ENCODE data around the gene GPHA2. TPM values are rescaled to one million over a fixed set of nuclear protein-coding genes. Genes with fewer than 3 reads are reported as not detected.
"Not testable (repeated sequence)": the region's sequence is repeated elsewhere in the genome, so short reads cannot be mapped to it uniquely, and the experiment has no call there.

The GPHA2 gene
- not detected for total RNA-seq

- no peak within 1 kb of the TSS for H3K4me3 ChIP-seq
- intact Hi-C loops (cut with DNase I), result no loop called here
- WGBS, result 51% methylated on average over 12 of the region's 14 CpGs
- no peaks in the 10 kb centered on the region for H3K4me1 ChIP-seq
- H3K27me3 ChIP-seq, result no peaks in the 10 kb centered on the region
- no peak for DNase-seq (ENCODE audit: extremely low spot score)
- H3K9me3 ChIP-seq, result no peaks in the 10 kb centered on the region
- peaks cover 27 to 48% (median 47%) of the 10 kb centered on the region in 4 donors for H3K36me3 ChIP-seq
- no peak within 1 kb of the TSS for H3K27ac ChIP-seq (replicated peaks in 1 of 4)
- TF ChIP-seq POLR2A (IDR thresholded peaks at IDR 0.05; ENCODE audit: low read depth) (no peak), EP300 (IDR thresholded peaks at IDR 0.05) (no peak), CTCF (IDR thresholded peaks at IDR 0.05) (no peak), POLR2AphosphoS5 (IDR thresholded peaks at IDR 0.05) (no peak)
Observed at GRCh38 chr11:64935359-64936081, at the start of gene GPHA2. GPHA2 (minus strand) TSS chr11:64935893; CDS start chr11:64935460, 433 bp downstream.

GRCh38 chr11:64983339-64983738 is 47.6 kb upstream of the GPHA2 start:
- WGBS, result 78% methylated on average over 5 of the region's 5 CpGs
- DNase-seq (ENCODE audit: extremely low spot score); H3K4me1 ChIP-seq; H3K4me3 ChIP-seq; H3K27ac ChIP-seq (replicated peaks in 1 of 4); H3K9me3 ChIP-seq; H3K36me3 ChIP-seq; H3K27me3 ChIP-seq; intact Hi-C loops (cut with DNase I): not testable (repeated sequence)

GRCh38 chr11:64976651-64977050 is 41.0 kb upstream of the GPHA2 start:
- Histone ChIP-seq H3K36me3 (no peaks in the 10 kb centered on the region), H3K4me1 (peaks cover 6 to 10% (median 10%) of the 10 kb centered on the region in 4 donors), H3K9me3 (no peaks in the 10 kb centered on the region), H3K27ac (replicated peaks in 1 of 4) (no peak overlapping the region), H3K4me3 (no peak overlapping the region), H3K27me3 (peaks cover 0 to 7% (median 0%) of the 10 kb centered on the region in 4 donors)
- DNase-seq (ENCODE audit: extremely low spot score), result no peak
- intact Hi-C loops (cut with DNase I), result no loop called here
- no peak for TF ChIP-seq POLR2A (IDR thresholded peaks at IDR 0.05; ENCODE audit: low read depth)
- no peak for TF ChIP-seq CTCF (IDR thresholded peaks at IDR 0.05)
- no peak for TF ChIP-seq EP300 (IDR thresholded peaks at IDR 0.05)
- no peak for TF ChIP-seq POLR2AphosphoS5 (IDR thresholded peaks at IDR 0.05)
- WGBS, result 69% methylated on average over 2 of the region's 2 CpGs

- no peak for TF ChIP-seq POLR2A (IDR thresholded peaks at IDR 0.05; ENCODE audit: low read depth)
- TF ChIP-seq POLR2AphosphoS5 (IDR thresholded peaks at IDR 0.05), result no peak
- no peak for TF ChIP-seq EP300 (IDR thresholded peaks at IDR 0.05)
- TF ChIP-seq CTCF (IDR thresholded peaks at IDR 0.05), result no peak
- Histone ChIP-seq H3K36me3 (no peaks in the 10 kb centered on the region), H3K27ac (replicated peaks in 1 of 4) (no peak overlapping the region), H3K9me3 (no peaks in the 10 kb centered on the region), H3K4me1 (peaks cover 8 to 14% (median 13%) of the 10 kb centered on the region in 4 donors), H3K27me3 (peaks cover 0 to 7% (median 0%) of the 10 kb centered on the region in 4 donors), H3K4me3 (no peak overlapping the region)
- intact Hi-C loops (cut with DNase I), result no loop called here
- WGBS, result 76% methylated on average over 5 of the region's 5 CpGs
- DNase-seq (ENCODE audit: extremely low spot score), result no peak
Observed at GRCh38 chr11:64974124-64974523, 38.4 kb upstream of the GPHA2 start.

GRCh38 chr11:64971421-64972233 is 35.9 kb upstream of the GPHA2 start, which contains the start of gene MAJIN:
MAJIN (minus strand) TSS chr11:64972108; CDS start chr11:64959405, 12,703 bp downstream.
- Histone ChIP-seq H3K4me3 (peak within 1 kb of the TSS; percentile 46 to 51 (median 48)), H3K4me1 (peaks cover 8 to 14% (median 13%) of the 10 kb centered on the region in 4 donors), H3K27ac (replicated peaks in 1 of 4) (peak within 1 kb of the TSS in 1 of 4 donors; percentile 36), H3K36me3 (no peaks in the 10 kb centered on the region), H3K27me3 (peaks cover 0 to 7% (median 0%) of the 10 kb centered on the region in 4 donors), H3K9me3 (no peaks in the 10 kb centered on the region)
- 22% methylated on average over 56 of the region's 69 CpGs for WGBS
- no peak for TF ChIP-seq POLR2A (IDR thresholded peaks at IDR 0.05; ENCODE audit: low read depth)
- TF ChIP-seq POLR2AphosphoS5 (IDR thresholded peaks at IDR 0.05), result peak; percentile 68 to 89
- TF ChIP-seq EP300 (IDR thresholded peaks at IDR 0.05), result no peak
- TF ChIP-seq CTCF (IDR thresholded peaks at IDR 0.05), result peak in 1 of 3 experiments; percentile 15
- no peak for DNase-seq (ENCODE audit: extremely low spot score)
- intact Hi-C loops (cut with DNase I), result no loop called here

Data from esophagus muscularis mucosa (tissue), 4 donors.